HEK293 (cell line): Measurements from ENCODE around the gene BRCC3.

Experiments
- ZNF133 ChIP-seq: fragments of 450-650 bp; formaldehyde crosslinking; IDR thresholded peaks from 2 replicates; pipeline ENCODE4 v1.5.1; 2016; ENCODE audit warnings: missing biosample characterization, missing genetic modification characterization
- ZNF311 ChIP-seq: fragments of 450-650 bp; formaldehyde crosslinking; IDR thresholded peaks from 2 replicates; pipeline ENCODE4 v1.5.1; 2017; ENCODE audit warnings: missing biosample characterization, missing genetic modification characterization, borderline replicate concordance
- ZNF645 ChIP-seq: fragments of 450-650 bp; formaldehyde crosslinking; IDR thresholded peaks from 2 replicates; pipeline ENCODE4; 2016; ENCODE audit warnings: missing biosample characterization, missing genetic modification characterization

GRCh38 chrX:155056877-155057792, 14.2 kb upstream of the BRCC3 start:
- TF ChIP-seq ZNF311 (tag by site-specific recombination) = no peak
- TF ChIP-seq ZNF133 = no peak
- no peak for TF ChIP-seq ZNF645 (tag by site-specific recombination)
